Heart left ventricle (tissue), 16 donors: ENCODE results near the gene ITGB5. TPM values are rescaled to one million over a fixed set of nuclear protein-coding genes. Genes with fewer than 3 reads are reported as not detected.

ENCODE experiments used
- ATAC-seq, 4 donors: fragments of 200-7000 bp; cut with Tn5 transposase; one replicate each; pipeline ENCODE4 v1.9.1; 2020 to 2022; ENCODE audit warnings: moderate library complexity in 4 of 4, mild to moderate bottlenecking in 3 of 4, moderate number of reproducible peaks in 1 of 4
- DNase-seq, 5 donors: peaks; one replicate each; pipeline ENCODE4 v3.0.0-alpha.2; 2020
- H3K27ac ChIP-seq, 12 donors: fragments of 200-600 bp; sonication (generic) in 4 of 12; one replicate each; pipeline versions ENCODE4 v1.5.0 to v1.8.0; 2016 to 2022; ENCODE audit warnings: mild to moderate bottlenecking in 2 of 12
- H3K27me3 ChIP-seq, 9 donors: fragments of 200-600 bp; sonication (generic) in 2 of 9; one replicate each; pipeline versions ENCODE4 v1.5.1 to v1.8.0; 2016 to 2022; ENCODE audit warnings: mild to moderate bottlenecking in 3 of 9
- H3K36me3 ChIP-seq, 9 donors: fragments of 200-600 bp; sonication (generic) in 2 of 9; one replicate each; pipeline versions ENCODE4 v1.5.0 to v1.8.0; 2018 to 2022; ENCODE audit warnings: mild to moderate bottlenecking in 2 of 9
- H3K4me1 ChIP-seq, 12 donors: fragments of 200-600 bp; sonication (generic) in 4 of 12; one replicate each; pipeline versions ENCODE4 v1.5.0 to v1.8.0; 2016 to 2022; ENCODE audit warnings: mild to moderate bottlenecking in 3 of 12
- H3K4me3 ChIP-seq, 12 donors: fragments of 200-600 bp; sonication (generic) in 4 of 12; one replicate each; pipeline versions ENCODE4 v1.5.0 to v1.8.0; 2017 to 2022; ENCODE audit warnings: mild to moderate bottlenecking in 9 of 12, moderate library complexity in 4 of 12
- H3K9me3 ChIP-seq, 12 donors: fragments of 200-600 bp; sonication (generic) in 4 of 12; one replicate each; pipeline versions ENCODE4 v1.5.0 to v1.8.0; 2016 to 2022; ENCODE audit warnings: mild to moderate bottlenecking in 1 of 12
- POLR2A ChIP-seq, 2 donors: fragments of 450-650 bp; IDR thresholded peaks; one replicate each; pipeline ENCODE4 v1.6.1; 2017; ENCODE audit warnings: antibody characterized with exemption in 2 of 2, mild to moderate bottlenecking in 2 of 2, moderate library complexity in 2 of 2
- WGBS, 4 donors: extraction: QIAGEN DNeasy Blood & Tissue Kit in 2 of 4; methylation state at CpG; one replicate each; pipeline versions ENCODE4 v1.1.5 to v1.1.7; 2013 to 2018; 5-methylcytosine and 5-hydroxymethylcytosine counted together
- intact Hi-C, 10 donors: fragments of 100-400 bp; cut with DNase I; formaldehyde crosslinking; loops; one replicate each; pipeline versions ENCODE4 v1.11.1 to v1.14.2; 2022
- polyA plus RNA-seq, 2 donors: library from polyadenylated mRNA; stranded (reverse); fragments of 200-250 nt; gene quantifications; one replicate each; pipeline ENCODE4 v1.2.3, GENCODE V29; 2013
- total RNA-seq, 9 donors: library from RNA; depleted of rRNA in 2 of 9; stranded (reverse); fragments of >200 nt in 2 of 9; fragmentation: NEBNext Ultra II Directional in 3 of 9; extraction: Animal tissue kit (Norgen Biotek cat#: 25700) in 3 of 9; gene quantifications; one replicate each; pipeline versions ENCODE4 v1.1.0 to v1.2.4, GENCODE V29; 2016 to 2023
- TF ChIP-seq, protein P1 (sequence below), 12 donors: fragments of 200-600 bp; sonication (generic) in 4 of 12; IDR thresholded peaks; one replicate each; pipeline versions ENCODE4 v1.5.0 to v1.8.0; 2018 to 2022; ENCODE audit warnings: antibody characterized with exemption in 12 of 12, mild to moderate bottlenecking in 5 of 12
- donor health status: ischemic (EF 13 %, LVEDD 7.1; RV severe dilation, severe dysfunction).
- donor health status: healthy with polysubstance abuse.
- donor health status: DM: no; HTN: yes; CAD: no.
- donor health status: DM: no; HTN: no; CAD: no.
- donor health status: ischemic (EF 25% LVEDD 6.9; RV normal size, moderate dysfunction).
- donor health status: ischemic (EF 25% LVEDD 5.7; RV mildly dilated, moderate dysfunction).
- donor health status: healthy.
- donor health status: DM: yes; HTN: yes; CAD: no.
- donor health status: ischemic (EF 35%, LVEDD 5.7; RV mildly dilated, moderate dysfunction).
- donor health status: nonischemic (EF 11% LVEDD 7.7; RV severe dilation, severe dysfunction).
- donor health status: DM: yes; HTN: yes; CAD: no.
- donor health status: PGD.
- donor health status: ischemic (EF 29% LVEDD 5.4; RV normal size, mild dysfunction).
- donor health status: nonischemic (EF 23%, LVEDD 6.1; RV moderate dilation, normal function).

ITGB5 gene
- total and polyA plus RNA-seq, 11 donors = 23.1 to 223 (median 118) TPM

DNA sequence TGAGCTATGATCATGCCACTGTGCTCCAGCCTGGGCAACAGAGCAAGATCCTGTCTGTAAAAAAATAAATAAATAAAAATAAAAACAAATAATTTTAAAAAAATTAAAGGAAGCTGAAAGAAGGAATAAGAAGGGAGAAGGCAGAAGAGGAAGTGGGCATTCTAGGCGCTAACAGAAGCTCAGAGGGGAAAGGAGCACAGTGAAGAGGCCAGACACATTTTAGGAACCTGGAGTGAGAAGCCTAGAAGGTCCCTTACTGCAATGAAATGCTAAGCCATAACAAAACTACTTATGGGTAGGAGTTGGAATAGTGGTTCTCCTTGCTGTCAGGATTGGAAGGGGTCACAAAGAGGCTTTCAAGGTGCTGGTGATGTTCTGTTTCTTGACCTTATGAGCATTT, 64.0 kb downstream of the ITGB5 start:
- no peaks in the 10 kb centered on the region for H3K27me3 ChIP-seq
- no peak for TF ChIP-seq POLR2A (IDR thresholded peaks at IDR 0.05)
- TF ChIP-seq, protein P1, sequence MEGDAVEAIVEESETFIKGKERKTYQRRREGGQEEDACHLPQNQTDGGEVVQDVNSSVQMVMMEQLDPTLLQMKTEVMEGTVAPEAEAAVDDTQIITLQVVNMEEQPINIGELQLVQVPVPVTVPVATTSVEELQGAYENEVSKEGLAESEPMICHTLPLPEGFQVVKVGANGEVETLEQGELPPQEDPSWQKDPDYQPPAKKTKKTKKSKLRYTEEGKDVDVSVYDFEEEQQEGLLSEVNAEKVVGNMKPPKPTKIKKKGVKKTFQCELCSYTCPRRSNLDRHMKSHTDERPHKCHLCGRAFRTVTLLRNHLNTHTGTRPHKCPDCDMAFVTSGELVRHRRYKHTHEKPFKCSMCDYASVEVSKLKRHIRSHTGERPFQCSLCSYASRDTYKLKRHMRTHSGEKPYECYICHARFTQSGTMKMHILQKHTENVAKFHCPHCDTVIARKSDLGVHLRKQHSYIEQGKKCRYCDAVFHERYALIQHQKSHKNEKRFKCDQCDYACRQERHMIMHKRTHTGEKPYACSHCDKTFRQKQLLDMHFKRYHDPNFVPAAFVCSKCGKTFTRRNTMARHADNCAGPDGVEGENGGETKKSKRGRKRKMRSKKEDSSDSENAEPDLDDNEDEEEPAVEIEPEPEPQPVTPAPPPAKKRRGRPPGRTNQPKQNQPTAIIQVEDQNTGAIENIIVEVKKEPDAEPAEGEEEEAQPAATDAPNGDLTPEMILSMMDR (IDR thresholded peaks at IDR 0.05) = no peak
- 91 to 98% (median 97%) methylated on average over 1 of the region's 1 CpG for WGBS, 4 donors
- H3K4me1 ChIP-seq = peaks cover 0 to 25% (median 0%) of the 10 kb centered on the region in 12 donors
- intact Hi-C loops = no loop called here
- H3K36me3 ChIP-seq = peaks cover 0 to 50% (median 23%) of the 10 kb centered on the region in 9 donors
- H3K4me3 ChIP-seq = no peak overlapping the region
- DNase-seq (no peak), ATAC-seq (no peak)
- no peaks in the 10 kb centered on the region for H3K9me3 ChIP-seq
- H3K27ac ChIP-seq = no peak overlapping the region

DNA sequence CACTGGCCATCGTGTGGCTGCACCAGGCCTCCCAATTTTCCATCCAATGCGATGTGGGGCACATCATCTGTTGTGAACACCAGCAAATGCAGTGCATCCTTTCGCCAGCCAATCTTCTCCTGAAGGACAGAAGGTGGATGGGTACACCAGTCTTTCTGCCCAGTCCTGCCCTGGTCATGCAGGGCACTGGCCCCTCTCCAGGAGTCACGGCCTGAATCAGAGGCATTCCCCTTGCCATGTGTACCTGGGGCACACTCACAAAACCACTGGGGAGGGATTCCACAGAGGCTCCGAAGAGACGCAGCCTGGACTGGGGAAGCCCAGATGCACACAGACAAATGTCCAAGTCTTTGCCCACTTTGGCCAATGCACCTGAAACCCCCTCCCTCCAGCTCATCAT, 65.8 kb downstream of the ITGB5 start:
- H3K4me1 ChIP-seq = peaks cover 0 to 18% (median 0%) of the 10 kb centered on the region in 12 donors
- ATAC-seq (no peak), DNase-seq (no peak)
- H3K36me3 ChIP-seq = peaks cover 0 to 56% (median 38%) of the 10 kb centered on the region in 9 donors
- H3K4me3 ChIP-seq = no peak overlapping the region
- 93 to 94% (median 94%) methylated on average over 6 of the region's 6 CpGs for WGBS, 4 donors
- no peak for TF ChIP-seq POLR2A (IDR thresholded peaks at IDR 0.05)
- TF ChIP-seq, protein P1 (IDR thresholded peaks at IDR 0.05) = no peak
- no peaks in the 10 kb centered on the region for H3K9me3 ChIP-seq
- no peak overlapping the region for H3K27ac ChIP-seq
- intact Hi-C loops = no loop called here
- no peaks in the 10 kb centered on the region for H3K27me3 ChIP-seq

DNA sequence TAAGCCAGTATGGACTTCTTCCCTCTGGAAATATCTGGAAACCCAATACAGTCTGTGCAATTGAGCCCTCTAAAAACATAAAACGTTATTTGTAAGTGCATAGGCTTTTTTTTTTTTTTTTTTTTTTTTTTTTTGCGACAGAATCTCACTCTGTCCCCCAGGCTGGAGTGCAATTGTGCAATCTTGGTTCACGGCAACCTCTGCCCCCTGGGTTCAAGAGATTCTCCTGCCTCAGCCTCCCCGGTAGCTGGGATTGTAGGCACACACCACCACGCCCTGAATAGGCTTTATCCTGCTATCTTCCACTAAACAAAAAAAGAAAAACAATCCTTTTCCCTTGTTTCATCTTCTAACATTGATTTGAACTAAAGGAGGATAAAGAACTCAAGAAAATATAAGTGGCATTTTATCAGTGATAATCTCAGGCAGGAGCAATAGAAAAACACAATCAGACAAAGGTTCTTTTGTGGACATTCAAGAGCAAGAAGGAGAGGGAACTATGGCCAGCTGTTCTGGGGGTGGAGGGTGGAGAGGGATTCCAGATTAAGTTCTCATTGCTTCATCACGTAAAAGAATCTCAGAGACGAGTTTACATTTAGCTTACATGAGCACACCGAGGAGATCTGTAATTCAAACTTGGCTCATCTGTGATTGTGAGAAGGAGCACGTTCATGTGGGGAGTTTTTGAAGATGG, 68.6 kb downstream of the ITGB5 start:
- ATAC-seq = peak in 2 of 4 donors; percentile 32 to 58
- no peak for DNase-seq
- Histone ChIP-seq H3K36me3 (peaks cover 0 to 61% (median 44%) of the 10 kb centered on the region in 9 donors), H3K9me3 (no peaks in the 10 kb centered on the region), H3K4me3 (no peak overlapping the region), H3K27me3 (no peaks in the 10 kb centered on the region), H3K27ac (peak overlapping the region in 7 of 12 donors; percentile 4 to 52 (median 35)), H3K4me1 (peaks cover 0 to 28% (median 4%) of the 10 kb centered on the region in 12 donors)
- 71 to 81% (median 78%) methylated on average over 9 of the region's 9 CpGs for WGBS, 4 donors
- TF ChIP-seq, protein P1 (IDR thresholded peaks at IDR 0.05) = no peak
- no peak for TF ChIP-seq POLR2A (IDR thresholded peaks at IDR 0.05)
- intact Hi-C loops = no loop called here

DNA sequence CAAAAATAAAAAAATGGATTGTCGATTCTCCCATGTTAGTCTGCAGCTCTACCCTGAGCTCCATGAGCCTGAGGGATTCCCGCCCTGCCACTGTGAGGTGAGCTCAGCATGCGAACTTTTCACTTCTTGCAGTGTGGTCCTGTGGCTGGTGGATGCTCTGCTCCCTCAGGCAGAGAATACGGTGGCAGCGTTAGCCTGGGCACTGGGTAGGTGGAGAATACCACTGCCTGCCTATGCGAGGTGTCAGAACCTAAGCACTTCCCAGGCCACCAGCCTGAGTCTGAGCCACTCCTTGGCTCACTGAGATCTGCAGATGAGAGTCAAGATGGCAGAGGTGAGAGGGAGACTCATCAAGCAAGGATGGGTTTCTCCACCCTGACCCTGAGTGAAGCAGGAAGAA, 70.1 kb downstream of the ITGB5 start:
- TF ChIP-seq POLR2A (IDR thresholded peaks at IDR 0.05) = no peak
- TF ChIP-seq, protein P1 (IDR thresholded peaks at IDR 0.05) = no peak
- Histone ChIP-seq H3K36me3 (peaks cover 0 to 61% (median 44%) of the 10 kb centered on the region in 9 donors), H3K4me3 (no peak overlapping the region), H3K27me3 (no peaks in the 10 kb centered on the region), H3K9me3 (no peaks in the 10 kb centered on the region), H3K4me1 (peaks cover 0 to 43% (median 16%) of the 10 kb centered on the region in 12 donors), H3K27ac (no peak overlapping the region)
- DNase-seq (no peak), ATAC-seq (no peak)
- 94 to 99% (median 96%) methylated on average over 6 of the region's 6 CpGs for WGBS, 4 donors
- intact Hi-C loops = no loop called here
